Measurements from ENCODE around the gene PBX3. TPM values are rescaled to one million over a fixed set of nuclear protein-coding genes. Genes with fewer than 3 reads are reported as not detected.

The PBX3 gene
- total and polyA plus RNA-seq, 7 donors, result 4.2 to 12.7 (median 6.6) TPM

DNA sequence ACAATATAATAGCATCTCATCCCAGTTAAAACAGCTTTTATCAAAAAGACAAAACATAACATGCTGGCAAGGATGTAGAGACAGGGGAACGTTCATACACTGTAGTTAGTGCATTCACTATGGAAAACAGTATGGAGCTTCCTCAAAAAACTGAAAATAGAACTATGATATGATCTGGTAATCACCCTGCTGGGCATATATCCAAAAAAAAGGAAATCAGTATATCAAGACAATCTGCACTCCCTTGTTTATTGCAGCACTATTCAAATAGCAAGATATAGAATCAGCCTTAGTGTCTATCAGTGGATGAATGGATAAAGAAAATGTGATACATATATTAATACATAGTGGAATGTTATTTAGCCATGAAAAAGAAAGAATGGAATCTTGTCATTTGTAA is 88.5 kb downstream of the PBX3 start:
- no peaks in the 10 kb centered on the region for H3K27me3 ChIP-seq (ENCODE audit: insufficient read depth in 3 of 3, low read length in 2 of 3)
- no peak overlapping the region for H3K4me3 ChIP-seq
- TF ChIP-seq, protein P1, sequence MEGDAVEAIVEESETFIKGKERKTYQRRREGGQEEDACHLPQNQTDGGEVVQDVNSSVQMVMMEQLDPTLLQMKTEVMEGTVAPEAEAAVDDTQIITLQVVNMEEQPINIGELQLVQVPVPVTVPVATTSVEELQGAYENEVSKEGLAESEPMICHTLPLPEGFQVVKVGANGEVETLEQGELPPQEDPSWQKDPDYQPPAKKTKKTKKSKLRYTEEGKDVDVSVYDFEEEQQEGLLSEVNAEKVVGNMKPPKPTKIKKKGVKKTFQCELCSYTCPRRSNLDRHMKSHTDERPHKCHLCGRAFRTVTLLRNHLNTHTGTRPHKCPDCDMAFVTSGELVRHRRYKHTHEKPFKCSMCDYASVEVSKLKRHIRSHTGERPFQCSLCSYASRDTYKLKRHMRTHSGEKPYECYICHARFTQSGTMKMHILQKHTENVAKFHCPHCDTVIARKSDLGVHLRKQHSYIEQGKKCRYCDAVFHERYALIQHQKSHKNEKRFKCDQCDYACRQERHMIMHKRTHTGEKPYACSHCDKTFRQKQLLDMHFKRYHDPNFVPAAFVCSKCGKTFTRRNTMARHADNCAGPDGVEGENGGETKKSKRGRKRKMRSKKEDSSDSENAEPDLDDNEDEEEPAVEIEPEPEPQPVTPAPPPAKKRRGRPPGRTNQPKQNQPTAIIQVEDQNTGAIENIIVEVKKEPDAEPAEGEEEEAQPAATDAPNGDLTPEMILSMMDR (IDR thresholded peaks at IDR 0.05), result no peak
- no peaks in the 10 kb centered on the region for H3K4me1 ChIP-seq
- no peak for ATAC-seq
- intact Hi-C loops (cut with DNase I), result no loop called here
- 59 to 76% (median 59%) methylated on average over 1 of the region's 1 CpG for WGBS, 3 donors
- H3K9me3 ChIP-seq, result no peaks in the 10 kb centered on the region
- no peak for DNase-seq
- no peaks in the 10 kb centered on the region for H3K36me3 ChIP-seq (ENCODE audit: insufficient read depth in 1 of 2, low read depth in 1 of 2)
- H3K27ac ChIP-seq, result no peak overlapping the region

DNA sequence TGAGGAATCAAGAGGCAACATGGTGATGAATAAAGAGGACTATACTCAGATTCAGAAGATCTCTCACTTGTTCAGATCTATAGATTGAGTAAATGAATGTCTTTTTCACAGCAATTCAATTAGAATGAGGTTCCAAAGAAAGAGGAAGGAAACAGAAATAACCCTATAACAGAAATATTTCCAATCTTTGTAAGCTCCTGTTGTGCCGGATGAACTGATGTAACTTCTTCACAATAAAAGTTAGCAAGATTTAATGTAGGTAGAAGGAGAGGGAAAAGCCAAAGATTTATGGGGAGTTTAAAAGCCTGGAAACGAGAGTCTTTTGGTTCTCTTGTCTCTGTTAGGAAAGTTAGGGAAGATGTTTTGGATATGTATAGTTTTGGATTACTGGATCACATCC is 92.1 kb downstream of the PBX3 start:
- DNase-seq (no peak), ATAC-seq (no peak)
- Histone ChIP-seq H3K9me3 (no peaks in the 10 kb centered on the region), H3K4me1 (no peaks in the 10 kb centered on the region), H3K36me3 (ENCODE audit: insufficient read depth in 1 of 2, low read depth in 1 of 2) (no peaks in the 10 kb centered on the region), H3K27ac (no peak overlapping the region), H3K27me3 (ENCODE audit: insufficient read depth in 3 of 3, low read length in 2 of 3) (no peaks in the 10 kb centered on the region), H3K4me3 (no peak overlapping the region)
- intact Hi-C loops (cut with DNase I), result no loop called here
- WGBS, 3 donors, result 74 to 84% (median 77%) methylated on average over 2 of the region's 2 CpGs
- TF ChIP-seq, protein P1 (IDR thresholded peaks at IDR 0.05), result no peak

DNA sequence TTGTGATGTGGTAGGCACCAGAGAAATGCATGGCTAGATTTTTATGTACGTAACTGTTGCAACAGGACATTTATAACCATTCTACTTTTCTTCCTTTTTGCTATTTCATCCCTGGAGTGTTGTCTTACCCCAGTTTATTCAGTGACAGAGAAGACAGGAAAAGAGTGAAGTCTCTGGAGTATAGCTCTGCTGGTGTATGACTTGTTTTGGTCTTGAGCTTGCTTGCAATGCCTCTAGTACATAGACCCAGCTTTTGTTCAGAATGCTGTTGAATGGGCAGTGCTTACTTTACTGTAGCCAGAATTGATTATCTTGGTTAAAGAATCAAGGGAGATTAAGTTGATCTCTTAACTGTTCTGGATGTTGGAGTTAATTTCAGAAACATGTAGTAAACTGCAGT is 94.3 kb downstream of the PBX3 start:
- no peaks in the 10 kb centered on the region for H3K4me1 ChIP-seq
- intact Hi-C loops (cut with DNase I), result no loop called here
- no peak overlapping the region for H3K4me3 ChIP-seq
- no peaks in the 10 kb centered on the region for H3K27me3 ChIP-seq (ENCODE audit: insufficient read depth in 3 of 3, low read length in 2 of 3)
- ATAC-seq, result no peak
- TF ChIP-seq, protein P1 (IDR thresholded peaks at IDR 0.05), result no peak
- H3K36me3 ChIP-seq (ENCODE audit: insufficient read depth in 1 of 2, low read depth in 1 of 2), result no peaks in the 10 kb centered on the region
- no peaks in the 10 kb centered on the region for H3K9me3 ChIP-seq
- no peak for DNase-seq
- no peak overlapping the region for H3K27ac ChIP-seq
- 80 to 94% (median 85%) methylated on average over 1 of the region's 1 CpG for WGBS, 3 donors

DNA sequence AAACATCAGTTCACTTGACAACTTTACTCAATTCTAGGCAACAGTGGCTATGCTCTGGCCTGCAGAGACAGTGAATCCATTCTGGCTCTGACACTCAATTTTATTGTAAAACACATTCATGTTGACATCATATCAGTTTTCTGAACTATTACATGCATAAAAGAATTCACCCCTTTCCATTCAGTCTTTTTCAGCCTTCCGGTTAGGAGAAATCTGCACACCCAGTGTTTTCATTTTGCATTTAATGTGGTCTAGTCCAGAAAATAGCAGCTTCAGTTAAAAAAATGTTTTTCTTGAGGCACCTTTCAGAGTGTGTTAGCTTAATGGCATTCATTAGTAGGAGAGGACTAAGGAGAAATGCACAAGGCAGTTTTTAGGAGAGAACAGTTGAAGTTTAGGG is 95.1 kb downstream of the PBX3 start:
- no peaks in the 10 kb centered on the region for H3K27me3 ChIP-seq (ENCODE audit: insufficient read depth in 3 of 3, low read length in 2 of 3)
- DNase-seq (no peak), ATAC-seq (no peak)
- H3K4me3 ChIP-seq, result no peak overlapping the region
- H3K9me3 ChIP-seq, result no peaks in the 10 kb centered on the region
- WGBS, 3 donors, result 89 to 95% (median 92%) methylated on average over 1 of the region's 1 CpG
- H3K27ac ChIP-seq, result no peak overlapping the region
- H3K4me1 ChIP-seq, result no peaks in the 10 kb centered on the region
- no peaks in the 10 kb centered on the region for H3K36me3 ChIP-seq (ENCODE audit: insufficient read depth in 1 of 2, low read depth in 1 of 2)
- TF ChIP-seq, protein P1 (IDR thresholded peaks at IDR 0.05), result no peak
- intact Hi-C loops (cut with DNase I), result no loop called here

DNA sequence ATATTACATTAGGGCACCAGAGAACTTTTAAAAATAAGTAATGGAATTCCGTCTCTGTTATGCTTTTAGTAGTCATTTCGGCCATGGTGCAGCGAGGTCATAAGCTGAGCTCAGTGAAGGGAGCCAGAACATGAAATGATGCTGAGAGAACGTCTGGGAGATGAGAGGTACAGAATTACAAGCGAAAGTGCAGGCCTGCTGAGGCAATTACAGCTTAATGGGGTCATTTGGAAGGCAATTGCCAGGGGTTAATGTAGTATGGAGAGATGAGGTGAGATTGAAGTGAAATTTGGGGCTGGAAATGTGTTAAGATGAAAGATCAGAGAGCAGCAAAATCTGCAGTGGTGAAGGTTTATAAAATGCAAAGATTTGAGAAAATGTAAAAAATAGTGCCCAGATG is 96.5 kb downstream of the PBX3 start:
- TF ChIP-seq, protein P1 (IDR thresholded peaks at IDR 0.05), result no peak
- H3K36me3 ChIP-seq (ENCODE audit: insufficient read depth in 1 of 2, low read depth in 1 of 2), result no peaks in the 10 kb centered on the region
- intact Hi-C loops (cut with DNase I), result no loop called here
- H3K4me1 ChIP-seq, result no peaks in the 10 kb centered on the region
- no peak overlapping the region for H3K27ac ChIP-seq
- no peaks in the 10 kb centered on the region for H3K27me3 ChIP-seq (ENCODE audit: insufficient read depth in 3 of 3, low read length in 2 of 3)
- ATAC-seq (no peak), DNase-seq (no peak)
- H3K4me3 ChIP-seq, result no peak overlapping the region
- WGBS, 3 donors, result 71 to 78% (median 76%) methylated on average over 5 of the region's 5 CpGs
- no peaks in the 10 kb centered on the region for H3K9me3 ChIP-seq

All from psoas muscle (tissue), 8 donors.